Suprapubic skin (tissue), 3 donors: Measurements from ENCODE around the gene CCS.

ENCODE experiments used
- POLR2A ChIP-seq, 2 donors: fragments of 450-650 bp; IDR thresholded peaks; one replicate each; pipeline ENCODE4 v1.6.1; 2017; ENCODE audit warnings: antibody characterized with exemption in 2 of 2, mild to moderate bottlenecking in 2 of 2, moderate library complexity in 2 of 2
- TF ChIP-seq, protein P1 (sequence below), 2 donors: fragments of 200-600 bp in 1 of 2; fragments of 450-650 bp in 1 of 2; sonication (generic) in 1 of 2; IDR thresholded peaks; one replicate each; pipeline ENCODE4 v1.5.1; 2016 to 2019; ENCODE audit warnings: antibody characterized with exemption in 2 of 2, mild to moderate bottlenecking in 1 of 2, moderate library complexity in 1 of 2

DNA sequence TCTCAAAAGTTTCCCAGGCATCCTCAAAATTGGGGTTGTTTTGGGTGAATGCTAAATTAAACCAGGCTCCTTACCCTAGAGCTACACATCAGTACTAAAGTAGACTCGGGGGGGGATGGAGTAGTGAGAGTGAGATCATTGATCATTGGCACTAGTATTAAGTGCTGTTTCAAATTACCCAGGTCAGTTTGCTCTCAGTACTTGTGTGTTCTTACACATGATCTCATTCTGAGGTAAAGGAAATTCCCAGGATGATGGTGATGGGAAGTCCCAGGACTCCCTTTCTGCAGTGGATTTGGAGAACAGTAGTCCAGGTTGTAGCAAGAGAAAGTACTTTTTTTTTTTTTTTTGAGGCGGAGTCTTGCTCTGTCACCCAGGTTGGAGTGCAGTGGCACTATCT, 58.0 kb downstream of the CCS start:
- TF ChIP-seq POLR2A (IDR thresholded peaks at IDR 0.05) = no peak
- TF ChIP-seq, protein P1, sequence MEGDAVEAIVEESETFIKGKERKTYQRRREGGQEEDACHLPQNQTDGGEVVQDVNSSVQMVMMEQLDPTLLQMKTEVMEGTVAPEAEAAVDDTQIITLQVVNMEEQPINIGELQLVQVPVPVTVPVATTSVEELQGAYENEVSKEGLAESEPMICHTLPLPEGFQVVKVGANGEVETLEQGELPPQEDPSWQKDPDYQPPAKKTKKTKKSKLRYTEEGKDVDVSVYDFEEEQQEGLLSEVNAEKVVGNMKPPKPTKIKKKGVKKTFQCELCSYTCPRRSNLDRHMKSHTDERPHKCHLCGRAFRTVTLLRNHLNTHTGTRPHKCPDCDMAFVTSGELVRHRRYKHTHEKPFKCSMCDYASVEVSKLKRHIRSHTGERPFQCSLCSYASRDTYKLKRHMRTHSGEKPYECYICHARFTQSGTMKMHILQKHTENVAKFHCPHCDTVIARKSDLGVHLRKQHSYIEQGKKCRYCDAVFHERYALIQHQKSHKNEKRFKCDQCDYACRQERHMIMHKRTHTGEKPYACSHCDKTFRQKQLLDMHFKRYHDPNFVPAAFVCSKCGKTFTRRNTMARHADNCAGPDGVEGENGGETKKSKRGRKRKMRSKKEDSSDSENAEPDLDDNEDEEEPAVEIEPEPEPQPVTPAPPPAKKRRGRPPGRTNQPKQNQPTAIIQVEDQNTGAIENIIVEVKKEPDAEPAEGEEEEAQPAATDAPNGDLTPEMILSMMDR (IDR thresholded peaks at IDR 0.05) = no peak
